HL-60/S4 treated with phorbol 12-myristate 13-acetate at 8.2 ng/mL for 4 days and 3 days (cell line): ENCODE measurements around the gene DNMT3A.

Experiments used
- in situ Hi-C: fragments of 300-500 bp; cut with MboI; formaldehyde crosslinking; loops from 2 replicates; pipeline ENCODE4 v1.15.0; 2022; ENCODE audit warnings: low sequenced_read_pairs

Gene DNMT3A

GRCh38 chr2:25246558-25247290, 95.0 kb downstream of the DNMT3A start:
- in situ Hi-C loops = no loop called here

- in situ Hi-C loops = no loop called here
Observed at GRCh38 chr2:25246001-25246400, 95.7 kb downstream of the DNMT3A start.

GRCh38 chr2:25245141-25245540, 96.6 kb downstream of the DNMT3A start:
- in situ Hi-C loops = no loop called here

- in situ Hi-C loops = no loop called here
Observed at GRCh38 chr2:25243995-25244394, 97.7 kb downstream of the DNMT3A start.

- in situ Hi-C loops = no loop called here
Observed at GRCh38 chr2:25241452-25241851, 100.3 kb downstream of the DNMT3A start.

- in situ Hi-C loops = no loop called here
Observed at GRCh38 chr2:25240636-25241035, 101.1 kb downstream of the DNMT3A start.

GRCh38 chr2:25238920-25239319, 102.8 kb downstream of the DNMT3A start:
- in situ Hi-C loops = no loop called here

GRCh38 chr2:25237764-25238163, 104.0 kb downstream of the DNMT3A start:
- in situ Hi-C loops = no loop called here

- in situ Hi-C loops = no loop called here
Observed at GRCh38 chr2:25236736-25237135, 105.0 kb downstream of the DNMT3A start.

GRCh38 chr2:25234738-25235137, 107.0 kb downstream of the DNMT3A start:
- in situ Hi-C loops = no loop called here

GRCh38 chr2:25233916-25234605, 107.7 kb downstream of the DNMT3A start:
- in situ Hi-C loops = no loop called here

- in situ Hi-C loops = no loop called here
Observed at GRCh38 chr2:25232248-25232825, 109.4 kb downstream of the DNMT3A start.

GRCh38 chr2:25230948-25231311, 110.8 kb downstream of the DNMT3A start:
- in situ Hi-C loops = no loop called here

- in situ Hi-C loops = no loop called here
Observed at GRCh38 chr2:25230198-25230947, 111.4 kb downstream of the DNMT3A start.

GRCh38 chr2:25229279-25230197, 112.2 kb downstream of the DNMT3A start:
- in situ Hi-C loops = no loop called here

- in situ Hi-C loops = no loop called here
Observed at GRCh38 chr2:25228848-25229278, 112.9 kb downstream of the DNMT3A start.

GRCh38 chr2:25227576-25227975, 114.1 kb downstream of the DNMT3A start:
- in situ Hi-C loops = no loop called here

- in situ Hi-C loops = no loop called here
Observed at GRCh38 chr2:25226827-25227226, 114.9 kb downstream of the DNMT3A start.

- in situ Hi-C loops = no loop called here
Observed at GRCh38 chr2:25222477-25223121, 119.1 kb downstream of the DNMT3A start.

- in situ Hi-C loops = no loop called here
Observed at GRCh38 chr2:25221579-25221978, 120.1 kb downstream of the DNMT3A start.
